Astrocyte (in vitro differentiated cells and primary cell): Measurements from ENCODE around the gene GALNT2. TPM values are rescaled to one million over a fixed set of nuclear protein-coding genes. Genes with fewer than 3 reads are reported as not detected.

ENCODE experiments used
- DNase-seq: peaks from one replicate; pipeline ENCODE4 v3.0.0-alpha.2; 2010; ENCODE audit warnings: low read depth
- FAIRE-seq: peaks from 2 replicates; lab custom pipeline; 2011; peaks lifted over from hg19 to GRCh38; lab: Jason Lieb, UNC
- H2AFZ ChIP-seq: 2 replicates; pipeline ENCODE4 v1.6.0; 2012; ENCODE audit warnings: low read depth, low read length, inconsistent platforms
- H3K27ac ChIP-seq: 2 replicates; pipeline ENCODE4 v1.5.1; 2011; ENCODE audit warnings: low read depth, low read length, inconsistent platforms
- H3K27me3 ChIP-seq: 2 replicates; pipeline ENCODE4 v1.6.0; 2011; ENCODE audit warnings: low read length, inconsistent platforms; ENCODE audit not compliant: insufficient read depth
- H3K36me3 ChIP-seq: 2 replicates; pipeline ENCODE4 v1.5.1; 2011; ENCODE audit warnings: low read length, inconsistent platforms; ENCODE audit not compliant: insufficient read depth
- H3K4me1 ChIP-seq: 2 replicates; pipeline ENCODE4 v1.5.1; 2011; ENCODE audit warnings: low read length, inconsistent platforms; ENCODE audit not compliant: insufficient read depth
- H3K4me2 ChIP-seq: 2 replicates; pipeline ENCODE4 v1.6.0; 2012; ENCODE audit warnings: low read length, inconsistent platforms
- H3K4me3 ChIP-seq: 2 replicates; pipeline ENCODE4 v1.5.1; 2011; ENCODE audit warnings: low read depth, mild to moderate bottlenecking, low read length, inconsistent platforms; ENCODE audit not compliant: insufficient read depth
- H3K79me2 ChIP-seq: 2 replicates; pipeline ENCODE4 v1.6.0; 2012; ENCODE audit warnings: mild to moderate bottlenecking, low read length, inconsistent platforms; ENCODE audit not compliant: insufficient read depth
- H3K9ac ChIP-seq: 2 replicates; pipeline ENCODE4 v1.6.0; 2012; ENCODE audit warnings: mild to moderate bottlenecking, low read length, inconsistent platforms
- H3K9me3 ChIP-seq: 2 replicates; pipeline ENCODE4 v1.5.1; 2012; ENCODE audit warnings: low read depth, mild to moderate bottlenecking, low read length, inconsistent platforms; ENCODE audit not compliant: insufficient read depth
- H4K20me1 ChIP-seq: 2 replicates; pipeline ENCODE4 v1.6.0; 2012; ENCODE audit warnings: low read length, inconsistent platforms; ENCODE audit not compliant: insufficient read depth
- H3K27ac Mint-ChIP-seq: one replicate; pipeline ENCODE4 v1.8.0; 2021; ENCODE audit warnings: mild to moderate bottlenecking, mixed read lengths; ENCODE audit not compliant: unreplicated experiment
- H3K27me3 Mint-ChIP-seq: one replicate; pipeline ENCODE4 v1.8.0; 2021; ENCODE audit warnings: low read depth, mixed read lengths; ENCODE audit not compliant: unreplicated experiment
- H3K36me3 Mint-ChIP-seq: one replicate; pipeline ENCODE4 v1.8.0; 2021; ENCODE audit warnings: low read depth, mixed read lengths; ENCODE audit not compliant: unreplicated experiment
- H3K4me1 Mint-ChIP-seq: one replicate; pipeline ENCODE4 v1.8.0; 2021; ENCODE audit warnings: low read depth, mixed read lengths; ENCODE audit not compliant: unreplicated experiment
- H3K4me3 Mint-ChIP-seq: one replicate; pipeline ENCODE4 v1.8.0; 2021; ENCODE audit warnings: mild to moderate bottlenecking, moderate library complexity, mixed read lengths; ENCODE audit not compliant: unreplicated experiment
- H3K9me3 Mint-ChIP-seq: one replicate; pipeline ENCODE4 v1.8.0; 2021; ENCODE audit warnings: mild to moderate bottlenecking, mixed read lengths; ENCODE audit not compliant: unreplicated experiment
- EZH2 ChIP-seq: IDR thresholded peaks from 2 replicates; pipeline ENCODE4 v1.6.1; 2012; ENCODE audit warnings: mild to moderate bottlenecking, low read length, inconsistent platforms; ENCODE audit not compliant: insufficient read depth
- total RNA-seq: library from RNA; stranded (reverse); gene quantifications from 2 replicates; pipeline ENCODE4 v1.2.1, GENCODE V29; 2021
- TF ChIP-seq, protein P1 (sequence below): IDR thresholded peaks from 2 replicates; pipeline ENCODE4 v1.5.1; 2011; ENCODE audit warnings: low read depth, mild to moderate bottlenecking, inconsistent platforms, low read length, moderate library complexity; ENCODE audit not compliant: insufficient read depth

GALNT2 gene
- total RNA-seq, 1 donor from 2014 or later, result 507 TPM

DNA sequence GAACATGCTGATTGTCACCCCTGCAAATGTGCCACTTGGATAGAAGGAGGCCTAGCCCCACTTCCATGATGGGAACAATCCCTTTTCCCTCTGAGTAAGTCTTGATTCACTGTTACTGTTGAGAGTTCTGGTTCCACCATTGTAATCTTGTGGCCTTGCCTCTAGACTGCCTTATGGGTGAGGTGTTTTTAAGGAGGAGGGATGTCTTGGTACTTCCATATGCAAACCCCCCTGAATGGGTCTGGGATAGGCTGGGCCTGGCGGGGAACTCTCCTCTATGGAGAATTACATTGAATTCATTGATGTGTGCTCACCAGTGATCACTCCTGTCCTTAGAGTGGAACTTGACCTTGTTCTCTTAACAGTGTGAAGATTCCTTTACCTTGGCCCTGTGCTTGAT is 5.8 kb downstream of the GALNT2 start:
- Histone ChIP-seq H3K4me2 (peak overlapping the region; percentile 66), H4K20me1 (peaks cover 79% of the 10 kb centered on the region), H2AFZ (no peak overlapping the region), H3K9ac (no peak overlapping the region), H3K27me3 (no peaks in the 10 kb centered on the region), H3K9me3 (no peaks in the 10 kb centered on the region), H3K27ac (peak overlapping the region; percentile 74), H3K36me3 (no peaks in the 10 kb centered on the region), H3K4me1 (peaks cover 36% of the 10 kb centered on the region), H3K79me2 (peaks cover 100% of the 10 kb centered on the region), H3K4me3 (no peak overlapping the region)
- Mint-ChIP-seq H3K4me3 (no peak overlapping the region), H3K27me3 (no peaks in the 10 kb centered on the region), H3K9me3 (no peaks in the 10 kb centered on the region), H3K27ac (no peak overlapping the region), H3K36me3 (peaks cover 23% of the 10 kb centered on the region), H3K4me1 (peaks cover 69% of the 10 kb centered on the region)
- DNase-seq (no peak), FAIRE-seq (no peak)
- TF ChIP-seq, protein P1, sequence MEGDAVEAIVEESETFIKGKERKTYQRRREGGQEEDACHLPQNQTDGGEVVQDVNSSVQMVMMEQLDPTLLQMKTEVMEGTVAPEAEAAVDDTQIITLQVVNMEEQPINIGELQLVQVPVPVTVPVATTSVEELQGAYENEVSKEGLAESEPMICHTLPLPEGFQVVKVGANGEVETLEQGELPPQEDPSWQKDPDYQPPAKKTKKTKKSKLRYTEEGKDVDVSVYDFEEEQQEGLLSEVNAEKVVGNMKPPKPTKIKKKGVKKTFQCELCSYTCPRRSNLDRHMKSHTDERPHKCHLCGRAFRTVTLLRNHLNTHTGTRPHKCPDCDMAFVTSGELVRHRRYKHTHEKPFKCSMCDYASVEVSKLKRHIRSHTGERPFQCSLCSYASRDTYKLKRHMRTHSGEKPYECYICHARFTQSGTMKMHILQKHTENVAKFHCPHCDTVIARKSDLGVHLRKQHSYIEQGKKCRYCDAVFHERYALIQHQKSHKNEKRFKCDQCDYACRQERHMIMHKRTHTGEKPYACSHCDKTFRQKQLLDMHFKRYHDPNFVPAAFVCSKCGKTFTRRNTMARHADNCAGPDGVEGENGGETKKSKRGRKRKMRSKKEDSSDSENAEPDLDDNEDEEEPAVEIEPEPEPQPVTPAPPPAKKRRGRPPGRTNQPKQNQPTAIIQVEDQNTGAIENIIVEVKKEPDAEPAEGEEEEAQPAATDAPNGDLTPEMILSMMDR, result no peak
- no peak for TF ChIP-seq EZH2

DNA sequence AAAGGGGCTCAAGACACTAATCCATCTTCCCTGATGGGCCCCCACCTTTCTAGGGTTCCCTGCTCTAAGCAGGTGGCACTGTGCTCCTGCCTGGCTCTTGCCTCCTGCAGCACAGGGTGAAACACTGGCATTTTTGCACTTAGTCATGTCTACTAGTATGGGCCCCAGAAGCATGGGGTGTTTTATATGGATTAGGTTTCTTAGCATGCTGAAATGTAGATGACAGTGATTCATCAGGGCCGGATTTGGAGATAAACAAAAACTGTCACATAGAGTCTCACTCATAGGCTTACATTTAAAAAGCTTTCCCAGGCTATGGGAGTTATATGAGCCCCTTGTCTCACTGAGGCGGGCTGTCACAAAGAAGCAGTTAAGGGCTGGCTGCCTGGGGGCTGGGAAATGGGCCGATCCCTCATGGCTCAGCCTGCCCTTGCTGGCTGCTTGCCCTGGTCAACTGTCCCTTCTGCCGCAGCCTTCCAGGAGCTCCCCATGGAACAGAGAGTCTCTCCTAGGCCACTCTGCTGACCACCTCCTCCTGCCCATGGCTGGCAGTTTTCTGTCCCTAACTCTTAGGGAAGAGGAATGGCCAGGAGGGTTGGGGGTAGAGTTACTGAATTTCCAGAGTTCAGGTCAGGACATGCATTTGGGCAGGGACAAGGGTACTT is 6.5 kb downstream of the GALNT2 start:
- no peak for TF ChIP-seq EZH2
- TF ChIP-seq, protein P1, result no peak
- DNase-seq (peak; percentile 68), FAIRE-seq (no peak)
- peak overlapping the region; percentile 76 for H3K9ac ChIP-seq
- Mint-ChIP-seq H3K36me3 (peaks cover 23% of the 10 kb centered on the region), H3K27ac (peak overlapping the region; percentile 31), H3K27me3 (no peaks in the 10 kb centered on the region), H3K9me3 (no peaks in the 10 kb centered on the region), H3K4me3 (peak overlapping the region; percentile 2), H3K4me1 (peaks cover 74% of the 10 kb centered on the region)
- H3K4me2 ChIP-seq, result peak overlapping the region; percentile 66
- no peak overlapping the region for H2AFZ ChIP-seq
- no peaks in the 10 kb centered on the region for H3K27me3 ChIP-seq
- H3K27ac ChIP-seq, result peak overlapping the region; percentile 74
- peaks cover 73% of the 10 kb centered on the region for H4K20me1 ChIP-seq
- no peaks in the 10 kb centered on the region for H3K9me3 ChIP-seq
- no peaks in the 10 kb centered on the region for H3K36me3 ChIP-seq
- peaks cover 100% of the 10 kb centered on the region for H3K79me2 ChIP-seq
- H3K4me3 ChIP-seq, result no peak overlapping the region
- H3K4me1 ChIP-seq, result peaks cover 40% of the 10 kb centered on the region

DNA sequence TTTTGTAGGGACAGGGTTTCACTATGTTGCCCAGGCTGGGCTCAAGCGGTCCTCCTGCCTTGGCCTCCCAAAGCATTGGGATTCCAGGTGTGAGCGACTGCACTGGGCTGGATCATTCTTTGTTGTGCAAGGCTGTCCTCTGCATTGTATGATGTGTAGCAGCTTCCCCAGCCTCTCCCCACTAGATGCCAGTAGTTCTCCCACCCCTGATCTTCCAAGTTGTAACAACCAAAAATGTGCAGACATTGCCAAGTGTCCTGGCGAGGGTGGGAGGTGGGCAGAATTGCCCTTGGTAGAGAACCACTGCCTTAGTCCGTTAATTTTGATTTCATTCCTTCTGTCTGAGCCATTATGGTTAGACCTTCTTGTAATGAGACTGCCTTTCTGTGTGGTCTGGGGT is 7.2 kb downstream of the GALNT2 start:
- Histone ChIP-seq H4K20me1 (peaks cover 66% of the 10 kb centered on the region), H3K9ac (peak overlapping the region; percentile 76), H3K4me3 (no peak overlapping the region), H3K4me1 (peaks cover 41% of the 10 kb centered on the region), H3K36me3 (no peaks in the 10 kb centered on the region), H3K9me3 (no peaks in the 10 kb centered on the region), H3K27me3 (no peaks in the 10 kb centered on the region), H3K4me2 (no peak overlapping the region), H3K27ac (peak overlapping the region; percentile 74), H2AFZ (no peak overlapping the region), H3K79me2 (peaks cover 100% of the 10 kb centered on the region)
- Mint-ChIP-seq H3K27ac (no peak overlapping the region), H3K36me3 (peaks cover 23% of the 10 kb centered on the region), H3K4me3 (peak overlapping the region; percentile 50), H3K4me1 (peaks cover 81% of the 10 kb centered on the region), H3K9me3 (no peaks in the 10 kb centered on the region), H3K27me3 (no peaks in the 10 kb centered on the region)
- FAIRE-seq, result no peak
- TF ChIP-seq, protein P1, result no peak
- TF ChIP-seq EZH2, result no peak
- no peak for DNase-seq
